ENCODE results near the gene KCNMA1.

- TF ChIP-seq CTCF (IDR thresholded peaks at IDR 0.05) (no peak), POLR2AphosphoS5 (IDR thresholded peaks at IDR 0.05) (no peak), POLR2A (IDR thresholded peaks at IDR 0.05) (no peak)
Measured at GRCh38 chr10:77416311-77417135, 221.1 kb downstream of the KCNMA1 start.
